NOMO-1 (cell line): Measurements from ENCODE around the gene ANKK1.

Source experiments
- DNase-seq, 2 experiments: peaks; one replicate each; lab custom pipeline; 2025; ENCODE audit not compliant: unreplicated experiment in 2 of 2; lab: John Stamatoyannopoulos, UW

The ANKK1 gene

DNA sequence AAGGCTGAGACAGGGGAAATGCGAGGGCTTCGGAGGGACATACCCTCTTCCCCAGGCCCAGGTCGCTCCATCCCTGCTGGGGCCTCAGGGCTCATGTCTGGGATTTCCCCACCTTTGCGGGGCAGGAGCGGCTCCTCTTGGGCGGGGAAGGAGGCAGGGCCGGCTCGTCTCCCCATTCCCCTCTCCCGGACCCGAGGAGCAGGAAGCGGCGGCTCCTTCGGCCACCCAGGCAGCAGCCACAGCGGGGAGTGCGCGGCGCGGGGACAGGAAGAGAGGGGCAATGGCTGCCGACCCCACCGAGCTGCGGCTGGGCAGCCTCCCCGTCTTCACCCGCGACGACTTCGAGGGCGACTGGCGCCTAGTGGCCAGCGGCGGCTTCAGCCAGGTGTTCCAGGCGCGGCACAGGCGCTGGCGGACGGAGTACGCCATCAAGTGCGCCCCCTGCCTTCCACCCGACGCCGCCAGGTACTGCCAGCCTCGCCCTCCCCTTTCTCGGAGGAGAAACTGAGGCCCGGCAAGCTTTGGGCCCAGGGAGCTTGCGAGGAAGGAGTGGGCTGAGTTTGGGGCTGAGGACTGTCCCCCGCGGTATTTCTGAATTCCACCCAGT is at the start of gene ANKK1:
Gene ANKK1 (plus strand): TSS at position 175 of the 607 bp plus-strand sequence. CDS start 106 bp downstream, at position 281.
- DNase-seq: no peak

DNA sequence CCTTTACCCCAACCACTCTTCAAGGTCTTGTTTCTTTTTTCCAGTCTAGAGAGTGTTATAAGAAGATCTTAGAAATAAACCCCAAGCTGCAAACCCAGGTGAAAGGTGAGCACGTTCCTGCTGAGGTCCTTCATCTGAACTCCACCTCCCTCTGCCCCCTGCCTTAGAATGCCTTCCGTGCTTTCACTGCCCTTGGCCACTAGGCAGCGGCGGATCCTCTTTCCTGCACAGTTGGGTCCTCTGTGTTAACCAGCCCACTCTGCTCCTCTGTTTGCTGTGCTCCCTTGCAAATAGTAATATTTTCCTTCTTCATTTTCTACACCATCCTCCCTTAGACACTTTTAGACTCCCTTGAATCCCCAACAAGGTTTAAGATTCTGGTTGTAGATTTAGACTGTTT is 48.8 kb upstream of the ANKK1 start:
- DNase-seq: no peak

GRCh38 chr11:113339929-113340589 is 47.5 kb upstream of the ANKK1 start:
- DNase-seq: no peak

DNA sequence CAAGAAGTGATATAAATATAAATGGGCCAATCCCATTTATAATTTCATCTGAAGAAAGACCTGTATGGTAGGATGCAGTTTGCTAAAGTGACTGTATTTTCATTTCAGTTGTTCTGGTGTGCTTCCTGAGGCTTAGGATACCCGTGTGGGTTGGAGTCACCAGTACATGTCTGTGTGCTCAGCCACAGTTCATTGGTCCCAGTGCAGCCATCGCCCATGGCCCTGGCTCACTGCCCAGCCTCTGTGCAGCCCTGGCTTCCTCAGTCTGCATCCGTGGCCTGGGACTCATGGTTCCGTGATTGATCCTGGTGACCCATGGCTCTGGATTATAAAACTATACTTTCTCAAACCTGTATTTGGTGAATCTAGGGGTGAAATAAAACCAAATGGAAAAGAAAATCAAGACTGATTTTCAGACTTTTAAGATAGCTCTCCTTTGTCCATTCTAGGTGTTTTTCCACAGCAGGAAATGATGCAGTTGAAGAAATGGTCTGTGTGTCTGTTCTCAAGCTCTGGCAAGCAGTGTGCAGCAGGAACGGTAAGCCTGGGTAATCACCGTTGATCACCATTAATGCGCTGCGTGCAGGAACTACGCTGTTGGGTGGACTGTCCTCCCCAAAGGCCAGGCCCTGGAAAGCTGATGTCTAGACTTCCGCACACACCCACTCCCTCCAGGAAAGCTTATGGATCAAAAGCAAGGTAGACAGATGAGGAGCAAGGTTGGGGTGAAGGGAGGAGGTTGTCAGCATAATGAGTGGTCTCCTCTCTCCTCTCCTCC is 46.0 kb upstream of the ANKK1 start:
- no peak for DNase-seq

DNA sequence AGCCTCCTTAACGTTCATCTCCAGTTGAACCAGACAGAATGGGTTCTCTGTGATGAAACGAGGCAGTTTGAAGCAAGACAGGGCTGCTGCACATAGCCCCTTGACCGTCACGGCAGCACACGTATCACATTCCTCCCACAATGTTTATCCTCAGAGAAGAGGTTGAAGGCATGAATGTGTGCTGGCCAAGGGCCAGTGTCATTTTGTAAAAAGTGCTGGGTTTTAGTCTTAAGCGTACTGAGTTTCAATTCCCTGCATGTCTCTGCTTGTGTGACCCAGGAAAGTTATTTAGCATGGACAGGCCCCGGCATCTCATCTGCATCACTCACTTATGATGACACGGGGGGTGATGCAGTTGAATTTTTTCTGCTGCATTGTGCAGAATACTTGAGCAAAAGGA is 41.6 kb upstream of the ANKK1 start:
- DNase-seq: no peak

GRCh38 chr11:113349528-113349927 is 38.1 kb upstream of the ANKK1 start:
- DNase-seq: no peak

DNA sequence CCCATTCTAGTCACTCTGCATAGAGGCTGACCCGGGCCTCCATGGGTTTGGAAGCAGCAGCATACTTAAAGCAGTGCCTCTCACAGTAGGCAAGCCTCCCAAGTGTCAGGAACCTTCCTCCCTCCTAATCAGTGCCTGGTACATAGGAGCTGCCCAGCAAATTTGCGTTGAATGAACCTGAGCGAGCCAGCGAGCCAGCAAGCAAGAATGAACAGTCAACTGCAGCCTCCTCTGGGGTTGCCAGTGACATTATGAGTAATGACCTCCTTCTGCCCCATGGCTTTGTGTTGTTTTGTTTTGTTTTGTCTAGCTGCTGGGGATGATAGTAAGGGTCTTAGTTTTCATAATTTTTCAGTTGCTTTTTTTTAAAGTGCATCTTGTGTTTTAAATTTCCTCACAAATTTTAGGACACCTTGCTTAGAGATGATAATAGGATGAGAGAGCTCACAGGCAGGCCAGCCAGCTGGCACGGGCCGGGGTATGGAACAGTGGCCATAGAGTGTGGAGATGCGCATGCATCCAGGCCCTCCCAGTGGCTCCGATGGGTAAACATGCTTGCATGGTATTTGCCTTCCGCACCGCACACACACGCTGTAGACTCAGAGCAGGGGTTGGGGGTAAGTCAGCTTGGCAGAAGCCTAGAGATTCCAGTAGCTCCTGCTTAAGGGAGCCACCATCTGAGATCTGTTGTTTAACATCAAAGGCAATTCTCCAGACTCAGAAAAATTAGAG is 37.1 kb upstream of the ANKK1 start:
- no peak for DNase-seq

DNA sequence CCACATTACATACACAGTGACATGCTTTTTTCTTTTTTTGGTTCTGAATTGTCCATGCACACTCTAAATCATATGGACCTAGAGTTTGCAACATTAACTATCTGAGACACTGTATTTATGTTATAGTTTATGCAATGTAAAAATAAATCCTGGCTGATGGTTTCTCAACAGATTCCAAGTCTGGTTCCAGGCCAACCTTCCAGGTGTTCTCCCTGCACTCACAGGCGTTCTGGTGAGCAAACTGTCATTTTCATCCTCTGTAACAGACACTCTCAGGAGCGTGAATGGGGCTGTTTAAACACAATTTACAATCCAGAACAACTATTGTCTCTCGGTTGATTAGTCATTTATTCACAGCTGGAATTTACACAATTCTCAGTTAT is 36.5 kb upstream of the ANKK1 start:
- no peak for DNase-seq

DNA sequence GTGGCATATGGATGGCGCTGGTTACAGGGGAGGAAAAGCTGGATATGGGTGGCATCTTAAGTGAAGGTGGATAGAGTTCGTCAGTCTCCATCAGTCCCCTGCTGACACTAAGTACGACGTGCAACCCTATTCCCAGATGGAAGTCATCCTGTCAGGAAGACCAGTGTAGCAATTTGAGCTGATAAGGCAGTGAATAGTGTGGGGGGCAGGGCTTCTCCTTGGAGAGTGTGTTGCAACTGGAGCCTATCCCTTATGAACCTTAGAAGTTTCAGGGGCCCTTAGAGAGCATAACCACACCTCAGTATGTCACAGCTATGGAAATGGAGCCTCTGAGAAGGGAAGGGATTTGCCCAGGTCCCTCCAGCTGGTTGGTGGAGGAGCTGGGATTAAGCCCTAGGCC is 36.1 kb upstream of the ANKK1 start:
- no peak for DNase-seq

GRCh38 chr11:113356203-113356602 is 31.4 kb upstream of the ANKK1 start:
- DNase-seq: no peak

GRCh38 chr11:113363406-113363805 is 24.2 kb upstream of the ANKK1 start:
- no peak for DNase-seq

GRCh38 chr11:113363996-113364641 is 23.5 kb upstream of the ANKK1 start:
- no peak for DNase-seq

DNA sequence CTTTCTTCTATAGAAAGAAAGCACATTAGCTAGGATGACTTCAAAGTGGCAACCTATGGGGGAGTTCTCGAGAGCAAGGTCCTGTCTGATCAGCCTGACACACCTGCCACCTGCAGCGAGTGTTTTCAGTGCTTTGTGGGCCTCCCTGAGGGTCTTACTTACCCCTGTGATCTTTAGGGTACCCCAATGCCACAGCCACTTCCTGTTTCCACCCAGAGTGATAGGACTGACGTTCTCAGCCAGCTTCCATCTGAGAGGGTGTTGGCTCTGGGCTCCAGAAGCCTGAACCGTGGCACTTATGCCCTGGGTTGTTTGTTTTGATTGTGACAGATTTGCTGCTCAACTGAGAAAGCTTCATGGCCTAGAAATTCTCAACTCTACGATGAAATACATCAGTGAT is 21.7 kb upstream of the ANKK1 start:
- no peak for DNase-seq

DNA sequence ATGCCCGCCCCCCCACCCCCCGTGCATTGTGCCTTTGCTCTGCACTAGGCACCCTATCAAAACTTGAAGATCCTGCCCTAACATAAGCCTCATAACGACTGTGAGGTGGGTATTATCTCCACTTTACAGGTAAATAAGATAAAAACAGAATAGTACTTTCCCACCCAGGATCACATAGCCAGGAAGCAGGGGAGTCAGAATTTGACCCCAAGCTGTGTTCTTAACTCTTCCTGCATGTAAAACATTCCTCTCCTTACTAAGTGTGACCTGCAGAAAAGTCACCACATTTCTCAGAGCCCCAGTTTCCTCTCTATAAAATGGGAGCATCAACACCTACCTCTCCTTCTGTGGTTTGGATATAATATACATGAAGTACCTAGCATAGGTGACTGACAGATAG is 18.2 kb upstream of the ANKK1 start:
- no peak for DNase-seq

- no peak for DNase-seq
Observed at GRCh38 chr11:113370634-113371033, 16.9 kb upstream of the ANKK1 start.

DNA sequence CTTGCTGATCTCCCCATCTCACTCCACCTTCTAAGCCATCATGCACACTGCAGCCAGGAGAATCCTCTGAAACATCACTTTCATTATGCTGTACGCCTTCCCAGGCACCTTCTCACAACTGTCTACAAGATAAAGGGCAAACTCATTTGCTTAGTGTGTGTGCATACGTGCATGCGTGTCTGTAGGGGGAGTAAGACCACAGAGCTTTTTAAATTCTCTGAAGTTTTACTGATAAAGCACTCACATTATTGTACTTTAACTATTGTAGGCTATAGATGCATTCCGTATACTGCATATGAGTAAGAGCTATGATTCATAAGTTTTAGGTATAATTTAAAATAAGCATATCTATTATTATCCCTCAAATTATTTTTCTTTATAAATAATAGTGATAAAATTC is 15.3 kb upstream of the ANKK1 start:
- no peak for DNase-seq

DNA sequence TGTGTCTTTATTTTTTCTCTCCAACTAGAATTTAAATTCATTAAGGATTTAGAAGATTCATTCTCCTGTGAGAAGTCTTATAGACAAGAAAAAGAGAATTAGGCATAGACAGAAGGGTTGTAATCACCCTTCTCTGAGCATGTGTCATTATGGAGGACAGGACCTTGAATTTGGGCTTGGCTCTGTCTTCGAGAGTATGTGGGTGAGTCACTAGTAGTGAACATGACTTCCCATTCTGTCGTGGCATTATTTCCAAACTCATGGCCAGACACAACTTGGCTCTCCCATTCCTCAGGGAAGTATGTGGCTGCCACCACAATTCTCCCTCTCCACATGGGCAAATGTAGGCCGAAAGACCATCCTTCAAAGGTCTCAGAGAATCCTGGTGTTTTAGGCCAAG is 14.3 kb upstream of the ANKK1 start:
- DNase-seq: no peak

DNA sequence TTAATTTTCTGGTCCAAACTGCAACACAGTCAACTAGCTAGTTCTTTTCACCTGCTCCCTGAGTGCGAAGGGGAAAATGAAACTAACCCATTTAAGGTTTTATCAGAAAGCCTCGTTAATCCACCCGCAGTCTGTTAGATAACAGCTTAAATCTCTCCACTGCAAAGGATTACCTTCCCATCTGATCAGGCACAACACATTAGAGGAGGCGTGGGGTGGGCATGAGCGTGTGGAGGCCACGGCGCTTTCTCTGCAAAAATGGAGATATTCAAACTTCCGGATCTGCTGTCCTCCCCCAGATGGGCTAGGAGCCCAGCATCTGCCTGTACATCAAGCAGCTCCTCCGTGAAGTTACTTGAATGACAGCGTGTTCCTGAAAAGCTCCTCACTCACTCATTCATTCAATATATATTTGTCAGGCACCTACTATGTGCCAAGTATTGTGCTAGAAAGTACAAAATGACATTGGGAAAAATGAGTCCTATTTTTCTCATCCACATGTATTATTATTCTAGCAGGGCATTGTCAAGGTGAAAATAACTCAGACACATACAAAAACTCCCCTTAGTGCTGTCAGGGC is 13.5 kb upstream of the ANKK1 start:
- DNase-seq: no peak

GRCh38 chr11:113375402-113375801 is 12.2 kb upstream of the ANKK1 start:
- DNase-seq: no peak

- DNase-seq: peak; percentile 16 to 29
Observed at GRCh38 chr11:113376156-113376555, 11.4 kb upstream of the ANKK1 start.
